SHP77 treated with DMSO at 0.1 percent for 48 hours (cell line): ENCODE measurements around the gene GPR78.

Experiments used
- DNase-seq: peaks from one replicate; lab custom pipeline; 2025; lab: John Stamatoyannopoulos, UW

The GPR78 gene

GRCh38 chr4:8547108-8547911, 32.9 kb upstream of the GPR78 start:
- DNase-seq, result no peak

GRCh38 chr4:8547912-8548730, 32.1 kb upstream of the GPR78 start:
- DNase-seq, result no peak

GRCh38 chr4:8548731-8549351, 31.4 kb upstream of the GPR78 start:
- DNase-seq, result no peak

GRCh38 chr4:8549352-8549931, 30.8 kb upstream of the GPR78 start:
- no peak for DNase-seq

- no peak for DNase-seq
These were observed 29.5 kb upstream of the GPR78 start for GRCh38 chr4:8550691-8551090.

GRCh38 chr4:8552024-8552423, 28.2 kb upstream of the GPR78 start:
- no peak for DNase-seq

GRCh38 chr4:8552581-8553205, 27.5 kb upstream of the GPR78 start:
- DNase-seq, result no peak

- DNase-seq, result no peak
These were observed 27.0 kb upstream of the GPR78 start for GRCh38 chr4:8553216-8553615.

GRCh38 chr4:8553991-8554405, 26.2 kb upstream of the GPR78 start:
- DNase-seq, result no peak

GRCh38 chr4:8554555-8555100, 25.6 kb upstream of the GPR78 start:
- DNase-seq, result no peak

- DNase-seq, result no peak
These were observed 24.5 kb upstream of the GPR78 start for GRCh38 chr4:8555716-8556115.

GRCh38 chr4:8556341-8557150, 23.6 kb upstream of the GPR78 start:
- no peak for DNase-seq

- no peak for DNase-seq
These were observed 22.8 kb upstream of the GPR78 start for GRCh38 chr4:8557151-8558076.

GRCh38 chr4:8558080-8558960, 21.9 kb upstream of the GPR78 start:
- DNase-seq, result no peak

- DNase-seq, result no peak
These were observed 21.2 kb upstream of the GPR78 start for GRCh38 chr4:8559011-8559410.

- DNase-seq, result no peak
These were observed 20.5 kb upstream of the GPR78 start for GRCh38 chr4:8559524-8560264.

- no peak for DNase-seq
These were observed 19.7 kb upstream of the GPR78 start for GRCh38 chr4:8560265-8561047.
